D721Med (cell line): ENCODE results near the gene MAG.

ENCODE experiments used
- DNase-seq: peaks from one replicate; pipeline ENCODE4 v3.0.0; 2011; ENCODE audit warnings: low spot score; ENCODE audit not compliant: insufficient read length
- FAIRE-seq: peaks from 2 replicates; lab custom pipeline; 2011; peaks lifted over from hg19 to GRCh38; lab: Jason Lieb, UNC
- TF ChIP-seq, protein P1 (sequence below): IDR thresholded peaks from 2 replicates; pipeline ENCODE4 v1.5.1; 2012; ENCODE audit warnings: mild to moderate bottlenecking, control low read depth; ENCODE audit not compliant: insufficient read depth; ENCODE audit errors: missing control alignments

Gene MAG

GRCh38 chr19:35341006-35341405 lies 49.0 kb downstream of the MAG start:
- TF ChIP-seq, protein P1, sequence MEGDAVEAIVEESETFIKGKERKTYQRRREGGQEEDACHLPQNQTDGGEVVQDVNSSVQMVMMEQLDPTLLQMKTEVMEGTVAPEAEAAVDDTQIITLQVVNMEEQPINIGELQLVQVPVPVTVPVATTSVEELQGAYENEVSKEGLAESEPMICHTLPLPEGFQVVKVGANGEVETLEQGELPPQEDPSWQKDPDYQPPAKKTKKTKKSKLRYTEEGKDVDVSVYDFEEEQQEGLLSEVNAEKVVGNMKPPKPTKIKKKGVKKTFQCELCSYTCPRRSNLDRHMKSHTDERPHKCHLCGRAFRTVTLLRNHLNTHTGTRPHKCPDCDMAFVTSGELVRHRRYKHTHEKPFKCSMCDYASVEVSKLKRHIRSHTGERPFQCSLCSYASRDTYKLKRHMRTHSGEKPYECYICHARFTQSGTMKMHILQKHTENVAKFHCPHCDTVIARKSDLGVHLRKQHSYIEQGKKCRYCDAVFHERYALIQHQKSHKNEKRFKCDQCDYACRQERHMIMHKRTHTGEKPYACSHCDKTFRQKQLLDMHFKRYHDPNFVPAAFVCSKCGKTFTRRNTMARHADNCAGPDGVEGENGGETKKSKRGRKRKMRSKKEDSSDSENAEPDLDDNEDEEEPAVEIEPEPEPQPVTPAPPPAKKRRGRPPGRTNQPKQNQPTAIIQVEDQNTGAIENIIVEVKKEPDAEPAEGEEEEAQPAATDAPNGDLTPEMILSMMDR: no peak
- DNase-seq: no peak
- no peak for FAIRE-seq

- DNase-seq (no peak), FAIRE-seq (no peak)
- TF ChIP-seq, protein P1: no peak
These were observed 49.7 kb downstream of the MAG start for GRCh38 chr19:35341565-35342225.

DNA sequence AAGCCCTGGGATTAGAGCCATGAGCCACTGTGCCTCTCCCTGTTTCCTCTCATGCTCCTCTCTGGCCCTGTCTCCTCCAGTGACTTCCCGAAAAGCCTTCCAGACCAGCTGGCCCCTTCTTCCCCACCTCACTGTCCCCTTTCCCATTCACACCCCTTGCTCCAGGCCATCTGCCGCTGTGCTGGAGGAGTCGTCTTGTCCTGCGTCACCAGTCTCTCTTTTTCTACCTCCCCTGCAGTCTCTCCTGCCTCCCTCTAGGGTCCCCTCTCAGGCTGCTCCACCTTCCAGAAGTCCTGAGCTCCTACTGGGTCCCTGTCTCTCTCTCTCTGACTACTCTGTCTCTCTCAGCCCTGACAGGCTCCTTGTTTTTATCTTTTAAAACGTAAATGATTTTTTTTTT lies 50.5 kb downstream of the MAG start:
- FAIRE-seq (no peak), DNase-seq (no peak)
- TF ChIP-seq, protein P1: no peak

- TF ChIP-seq, protein P1: no peak
- DNase-seq (no peak), FAIRE-seq (no peak)
These were observed 52.6 kb downstream of the MAG start for GRCh38 chr19:35344511-35345031.

DNA sequence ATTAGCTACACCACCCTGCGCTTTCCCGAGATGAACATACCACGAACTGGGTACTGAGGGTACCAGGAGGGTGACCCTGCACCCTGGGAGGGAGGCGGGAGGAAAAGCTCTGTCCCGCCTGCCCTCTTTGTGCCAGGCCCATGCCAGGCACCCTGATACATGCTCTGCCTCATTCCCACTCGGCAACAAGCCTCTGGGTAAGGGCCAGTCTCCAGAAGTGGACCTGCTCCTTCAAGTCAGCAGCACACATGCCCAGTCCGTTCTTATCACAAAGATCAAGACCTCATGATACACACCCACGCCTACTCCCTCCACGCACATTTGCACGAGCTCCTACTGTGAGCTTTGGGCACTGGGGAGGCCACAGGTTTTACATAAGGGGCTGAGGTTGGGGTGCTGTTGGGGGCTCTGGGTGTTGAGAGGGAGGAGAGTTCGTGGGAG lies 53.7 kb downstream of the MAG start:
- no peak for FAIRE-seq
- TF ChIP-seq, protein P1: no peak
- no peak for DNase-seq

DNA sequence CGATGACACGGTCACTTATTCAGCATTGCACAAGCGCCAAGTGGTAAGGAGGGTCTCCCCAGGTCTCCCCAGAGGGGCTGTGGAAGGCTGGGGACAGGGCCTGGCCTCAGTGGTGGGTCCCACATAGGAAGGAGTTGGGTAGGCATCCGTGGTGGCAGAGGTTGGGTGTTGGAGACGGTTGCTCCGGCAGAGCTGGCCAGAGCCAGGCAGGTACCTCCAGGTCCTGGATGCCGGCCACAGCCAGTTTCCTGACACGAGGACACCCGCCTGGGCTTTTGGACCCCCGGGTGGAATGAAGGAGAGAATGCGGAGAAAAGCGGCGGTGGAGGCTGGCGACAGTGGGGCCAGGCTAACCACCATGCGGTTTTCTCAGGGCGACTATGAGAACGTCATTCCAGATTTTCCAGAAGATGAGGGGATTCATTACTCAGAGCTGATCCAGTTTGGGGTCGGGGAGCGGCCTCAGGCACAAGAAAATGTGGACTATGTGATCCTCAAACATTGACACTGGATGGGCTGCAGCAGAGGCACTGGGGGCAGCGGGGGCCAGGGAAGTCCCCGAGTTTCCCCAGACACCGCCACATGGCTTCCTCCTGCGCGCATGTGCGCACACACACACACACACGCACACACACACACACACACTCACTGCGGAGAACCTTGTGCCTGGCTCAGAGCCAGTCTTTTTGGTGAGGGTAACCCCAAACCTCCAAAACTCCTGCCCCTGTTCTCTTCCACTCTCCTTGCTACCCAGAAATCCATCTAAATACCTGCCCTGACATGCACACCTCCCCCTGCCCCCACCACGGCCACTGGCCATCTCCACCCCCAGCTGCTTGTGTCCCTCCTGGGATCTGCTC lies 54.5 kb downstream of the MAG start:
- TF ChIP-seq, protein P1: no peak
- no peak for FAIRE-seq
- DNase-seq: no peak
